Uterus (tissue), 2 donors: ENCODE measurements around the gene SPINK6.

ENCODE experiments used
- CTCF ChIP-seq, 4 experiments: fragments of 200-600 bp in 2 of 4; fragments of 450-650 bp in 2 of 4; sonication (generic) in 2 of 4; IDR thresholded peaks; one replicate each; pipeline ENCODE4 v1.5.1; 2016 to 2019; ENCODE audit warnings: antibody characterized with exemption in 4 of 4, mild to moderate bottlenecking in 2 of 4, moderate library complexity in 1 of 4
- POLR2A ChIP-seq, 2 donors: fragments of 450-650 bp; IDR thresholded peaks; one replicate each; pipeline ENCODE4 v1.6.1; 2016; ENCODE audit warnings: antibody characterized with exemption in 2 of 2, mild to moderate bottlenecking in 1 of 2, moderate library complexity in 1 of 2

- no peak for TF ChIP-seq POLR2A (IDR thresholded peaks at IDR 0.05)
- no peak for TF ChIP-seq CTCF (IDR thresholded peaks at IDR 0.05)
Observed at GRCh38 chr5:148156609-148157008, 46.2 kb upstream of the SPINK6 start.
